ENCODE data around the gene OGDHL.

- TF ChIP-seq POLR2A (IDR thresholded peaks at IDR 0.05; ENCODE audit: low read length) (no peak), GATA1 (IDR thresholded peaks at IDR 0.05; ENCODE audit: low read depth, low read length) (no peak)
Observed at GRCh38 chr10:49742683-49743463, 19.2 kb downstream of the OGDHL start.
